ENCODE data around the gene LUC7L. TPM values are rescaled to one million over a fixed set of nuclear protein-coding genes. Genes with fewer than 3 reads are reported as not detected.
"Not testable (repeated sequence)": the region's sequence is repeated elsewhere in the genome, so short reads cannot be mapped to it uniquely, and the experiment has no call there.

LUC7L gene
- polyA plus RNA-seq, 2 of the 4 experiments (the other 2 are of a cell fraction) = 51.6 to 67.6 TPM

DNA sequence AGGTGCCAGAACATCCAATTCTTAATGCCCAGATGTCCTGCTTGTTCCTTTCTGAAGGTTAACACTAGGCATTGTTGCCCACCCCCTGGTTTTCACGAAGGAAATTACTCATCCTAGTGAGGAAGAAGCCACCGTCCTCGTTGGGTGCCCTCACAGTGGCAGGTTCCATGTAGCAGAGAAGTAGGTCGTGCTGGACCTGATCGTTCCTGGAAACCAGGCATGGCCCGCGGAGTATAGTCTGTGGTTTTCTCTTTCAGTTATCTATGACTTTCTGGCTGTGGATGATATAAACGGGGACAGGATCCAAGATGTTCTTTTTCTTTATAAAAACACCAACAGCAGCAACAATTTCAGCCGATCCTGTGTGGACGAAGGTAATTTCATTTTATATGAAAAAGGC, 30.0 kb upstream of the LUC7L start (continued):
- TF ChIP-seq GATA3 (IDR thresholded peaks at IDR 0.05; ENCODE audit: borderline replicate concordance) = no peak

DNA sequence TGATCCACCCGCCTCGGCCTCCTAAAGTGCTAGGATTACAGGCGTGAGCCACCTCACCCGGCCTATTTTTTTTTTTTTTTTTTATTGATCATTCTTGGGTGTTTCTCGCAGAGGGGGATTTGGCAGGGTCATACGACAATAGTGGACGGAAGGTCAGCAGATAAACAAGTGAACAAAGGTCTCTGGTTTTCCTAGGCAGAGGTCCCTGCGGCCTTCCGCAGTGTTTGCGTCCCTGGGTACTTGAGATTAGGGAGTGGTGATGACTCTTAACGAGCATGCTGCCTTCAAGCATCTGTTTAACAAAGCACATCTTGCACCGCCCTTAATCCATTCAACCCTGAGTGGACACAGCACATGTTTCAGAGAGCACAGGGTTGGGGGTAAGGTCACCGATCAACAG, 28.8 kb upstream of the LUC7L start:
- H3K4me2 ChIP-seq; CTCF ChIA-PET; H3K9me3 ChIP-seq; H3K4me3 ChIP-seq; H3K4me1 ChIP-seq; FAIRE-seq; H3K27ac ChIP-seq; ATAC-seq; DNase-seq (ENCODE audit: low read depth in 1 of 2, low spot score in 1 of 2); POLR2A ChIA-PET: not testable (repeated sequence)
- WGBS (ENCODE audit: missing lambda C conversion rate) = 96% methylated on average over 12 of the region's 13 CpGs

DNA sequence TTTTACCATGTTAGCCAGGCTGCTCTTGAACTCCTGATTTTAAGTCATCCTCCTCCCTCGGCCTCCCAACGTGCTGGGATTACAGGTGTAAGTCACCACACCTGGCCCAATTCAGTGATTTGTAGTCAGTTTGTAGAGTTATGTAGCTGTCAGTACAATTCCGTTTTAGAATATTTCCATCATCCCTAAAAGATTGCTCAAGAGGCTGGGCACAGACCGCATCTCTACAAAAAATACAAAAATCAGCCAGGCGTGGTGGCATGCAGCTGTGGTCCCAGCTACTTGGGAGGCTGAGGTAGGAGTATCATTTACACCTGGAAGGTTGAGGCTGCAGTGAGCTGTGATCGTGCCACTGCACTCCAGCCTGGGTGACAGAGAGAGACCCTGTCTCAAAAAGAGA, 25.9 kb upstream of the LUC7L start:
- Histone ChIP-seq H3K27ac (no peak overlapping the region), H3K4me3 (no peak overlapping the region), H3K9me3 (no peaks in the 10 kb centered on the region), H3K4me1 (peaks cover 8% of the 10 kb centered on the region; the same call in 2 of the 3 replicates), H3K4me2 (no peak overlapping the region)
- no peak for TF ChIP-seq POLR2AphosphoS2 (conservative IDR thresholded peaks at IDR 0.05; ENCODE audit: low read length)
- TF ChIP-seq ESRRA (IDR thresholded peaks at IDR 0.05; ENCODE audit: borderline replicate concordance, low read length) = no peak
- no peak for TF ChIP-seq ZFP36 (IDR thresholded peaks at IDR 0.05; ENCODE audit: borderline replicate concordance, partially characterized antibody)
- TF ChIP-seq, protein P1, sequence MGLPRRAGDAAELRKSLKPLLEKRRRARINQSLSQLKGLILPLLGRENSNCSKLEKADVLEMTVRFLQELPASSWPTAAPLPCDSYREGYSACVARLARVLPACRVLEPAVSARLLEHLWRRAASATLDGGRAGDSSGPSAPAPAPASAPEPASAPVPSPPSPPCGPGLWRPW (IDR thresholded peaks at IDR 0.05) = no peak
- no peak for TF ChIP-seq FOSL2 (IDR thresholded peaks at IDR 0.05)
- no peak for TF ChIP-seq FOSL2 (CRISPR knock-in tag; IDR thresholded peaks at IDR 0.05)
- no peak for TF ChIP-seq HOXA7 (CRISPR knock-in tag; IDR thresholded peaks at IDR 0.05)
- no peak for TF ChIP-seq MAFK (IDR thresholded peaks at IDR 0.05; ENCODE audit: partially characterized antibody)
- TF ChIP-seq CBX8 (IDR thresholded peaks at IDR 0.05) = no peak
- TF ChIP-seq BHLHE40 (IDR thresholded peaks at IDR 0.05; ENCODE audit: low read depth, low read length) = no peak
- TF ChIP-seq CHD2 (IDR thresholded peaks at IDR 0.05; ENCODE audit: low read length, partially characterized antibody) = no peak
- TF ChIP-seq FOXS1 (CRISPR knock-in tag; IDR thresholded peaks at IDR 0.05) = no peak
- TF ChIP-seq POLR2A (IDR thresholded peaks at IDR 0.05; ENCODE audit: low read length) = no peak
- TF ChIP-seq, protein P2, sequence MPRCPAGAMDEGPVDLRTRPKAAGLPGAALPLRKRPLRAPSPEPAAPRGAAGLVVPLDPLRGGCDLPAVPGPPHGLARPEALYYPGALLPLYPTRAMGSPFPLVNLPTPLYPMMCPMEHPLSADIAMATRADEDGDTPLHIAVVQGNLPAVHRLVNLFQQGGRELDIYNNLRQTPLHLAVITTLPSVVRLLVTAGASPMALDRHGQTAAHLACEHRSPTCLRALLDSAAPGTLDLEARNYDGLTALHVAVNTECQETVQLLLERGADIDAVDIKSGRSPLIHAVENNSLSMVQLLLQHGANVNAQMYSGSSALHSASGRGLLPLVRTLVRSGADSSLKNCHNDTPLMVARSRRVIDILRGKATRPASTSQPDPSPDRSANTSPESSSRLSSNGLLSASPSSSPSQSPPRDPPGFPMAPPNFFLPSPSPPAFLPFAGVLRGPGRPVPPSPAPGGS (IDR thresholded peaks at IDR 0.05) = no peak
- no peak for TF ChIP-seq MYC (IDR thresholded peaks at IDR 0.05; ENCODE audit: borderline replicate concordance, low read length)
- TF ChIP-seq RARB (CRISPR knock-in tag; IDR thresholded peaks at IDR 0.05) = no peak
- TF ChIP-seq PHF8 (IDR thresholded peaks at IDR 0.05; ENCODE audit: borderline replicate concordance, low read depth) = no peak
- DNase-seq (ENCODE audit: low read depth in 1 of 2, low spot score in 1 of 2) = no peak
- ATAC-seq = no peak
- 97% methylated on average over 6 of the region's 6 CpGs for WGBS (ENCODE audit: missing lambda C conversion rate)
- CTCF ChIA-PET = interaction anchor here (1.6 kb wide), 1 partner anchor 22 kb away, joined by 4 read pairs; no protein-coding TSS in a partner anchor
- FAIRE-seq = no peak
- POLR2A ChIA-PET = no interaction called here

DNA sequence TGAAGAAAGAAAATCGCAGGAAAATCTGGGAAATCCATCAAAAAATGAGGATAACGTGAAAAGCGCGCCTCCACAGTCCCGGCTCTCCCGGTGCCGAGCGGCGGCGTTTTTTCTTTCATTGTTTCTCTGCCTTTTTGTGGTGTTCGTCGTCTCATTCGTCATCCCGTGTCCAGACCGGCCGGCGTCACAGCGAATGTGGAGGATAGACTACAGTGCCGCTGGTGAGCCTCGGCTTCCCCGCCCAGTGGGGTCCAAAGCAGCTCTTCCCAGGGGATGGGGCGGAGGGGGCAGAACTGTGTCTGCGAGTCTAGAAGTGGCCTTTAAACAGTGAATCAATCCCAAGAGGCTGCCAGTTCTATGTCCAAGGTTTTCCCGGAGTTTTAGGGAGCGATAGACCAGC, 25.2 kb upstream of the LUC7L start:
- 94% methylated on average over 25 of the region's 25 CpGs for WGBS (ENCODE audit: missing lambda C conversion rate)
- no peak for FAIRE-seq

More for the DNA sequence above, 25.2 kb upstream of the LUC7L start:
- ATAC-seq (no peak), DNase-seq (ENCODE audit: low read depth in 1 of 2, low spot score in 1 of 2) (no peak)
- ChIA-PET CTCF (interaction anchor here (1.6 kb wide), 1 partner anchor 23 kb away, joined by 4 read pairs; no protein-coding TSS in a partner anchor), POLR2A (no interaction called here)
- Histone ChIP-seq H3K27ac (no peak overlapping the region), H3K4me1 (peaks cover 8% of the 10 kb centered on the region; the same call in 2 of the 3 replicates), H3K4me3 (no peak overlapping the region), H3K4me2 (no peak overlapping the region), H3K9me3 (no peaks in the 10 kb centered on the region)
- TF ChIP-seq EHMT2 (IDR thresholded peaks at IDR 0.05; ENCODE audit: low read depth) = no peak
- TF ChIP-seq, protein P3, sequence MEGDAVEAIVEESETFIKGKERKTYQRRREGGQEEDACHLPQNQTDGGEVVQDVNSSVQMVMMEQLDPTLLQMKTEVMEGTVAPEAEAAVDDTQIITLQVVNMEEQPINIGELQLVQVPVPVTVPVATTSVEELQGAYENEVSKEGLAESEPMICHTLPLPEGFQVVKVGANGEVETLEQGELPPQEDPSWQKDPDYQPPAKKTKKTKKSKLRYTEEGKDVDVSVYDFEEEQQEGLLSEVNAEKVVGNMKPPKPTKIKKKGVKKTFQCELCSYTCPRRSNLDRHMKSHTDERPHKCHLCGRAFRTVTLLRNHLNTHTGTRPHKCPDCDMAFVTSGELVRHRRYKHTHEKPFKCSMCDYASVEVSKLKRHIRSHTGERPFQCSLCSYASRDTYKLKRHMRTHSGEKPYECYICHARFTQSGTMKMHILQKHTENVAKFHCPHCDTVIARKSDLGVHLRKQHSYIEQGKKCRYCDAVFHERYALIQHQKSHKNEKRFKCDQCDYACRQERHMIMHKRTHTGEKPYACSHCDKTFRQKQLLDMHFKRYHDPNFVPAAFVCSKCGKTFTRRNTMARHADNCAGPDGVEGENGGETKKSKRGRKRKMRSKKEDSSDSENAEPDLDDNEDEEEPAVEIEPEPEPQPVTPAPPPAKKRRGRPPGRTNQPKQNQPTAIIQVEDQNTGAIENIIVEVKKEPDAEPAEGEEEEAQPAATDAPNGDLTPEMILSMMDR (IDR thresholded peaks at IDR 0.05) = no peak
- no peak for TF ChIP-seq RFX5 (IDR thresholded peaks at IDR 0.05)
- TF ChIP-seq NPAS2 (CRISPR knock-in tag; IDR thresholded peaks at IDR 0.05; ENCODE audit: borderline replicate concordance) = no peak
- TF ChIP-seq, protein P4, sequence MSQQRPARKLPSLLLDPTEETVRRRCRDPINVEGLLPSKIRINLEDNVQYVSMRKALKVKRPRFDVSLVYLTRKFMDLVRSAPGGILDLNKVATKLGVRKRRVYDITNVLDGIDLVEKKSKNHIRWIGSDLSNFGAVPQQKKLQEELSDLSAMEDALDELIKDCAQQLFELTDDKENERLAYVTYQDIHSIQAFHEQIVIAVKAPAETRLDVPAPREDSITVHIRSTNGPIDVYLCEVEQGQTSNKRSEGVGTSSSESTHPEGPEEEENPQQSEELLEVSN (IDR thresholded peaks at IDR 0.05; ENCODE audit: borderline replicate concordance, low read depth) = no peak
- TF ChIP-seq RCOR1 (IDR thresholded peaks at IDR 0.05; ENCODE audit: low read depth, low read length) = no peak
- TF ChIP-seq, protein P5, sequence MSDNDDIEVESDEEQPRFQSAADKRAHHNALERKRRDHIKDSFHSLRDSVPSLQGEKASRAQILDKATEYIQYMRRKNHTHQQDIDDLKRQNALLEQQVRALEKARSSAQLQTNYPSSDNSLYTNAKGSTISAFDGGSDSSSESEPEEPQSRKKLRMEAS (IDR thresholded peaks at IDR 0.05) = no peak
